Left lobe of liver (tissue), 2 donors: ENCODE results near the gene CKLF. TPM values are rescaled to one million over a fixed set of nuclear protein-coding genes. Genes with fewer than 3 reads are reported as not detected.
"Not testable (repeated sequence)": the region's sequence is repeated elsewhere in the genome, so short reads cannot be mapped to it uniquely, and the experiment has no call there.

Experiments
- ATAC-seq: fragments of 200-7000 bp; cut with Tn5 transposase; one replicate; pipeline ENCODE4 v1.9.1; 2020; ENCODE audit warnings: mild to moderate bottlenecking, moderate library complexity
- DNase-seq: peaks from one replicate; pipeline ENCODE4 v3.0.0-alpha.2; 2020; ENCODE audit warnings: low spot score
- total RNA-seq: library from RNA; stranded (reverse); gene quantifications from one replicate; pipeline ENCODE4 v1.2.1, GENCODE V29; 2021
- donor health status: DM: no; HTN: no; CAD: no; lungs with moderate emphysema.
- donor health status: DM: no; HTN: yes; CAD: no.

Gene CKLF
- total RNA-seq, 1 donor from 2014 or later = 10.5 TPM

- no peak for ATAC-seq
Observed at GRCh38 chr16:66590322-66590721, 37.9 kb downstream of the CKLF start.

GRCh38 chr16:66591018-66591417 lies 38.6 kb downstream of the CKLF start:
- no peak for DNase-seq
- ATAC-seq = no peak

More at GRCh38 chr16:66590322-66590721, 37.9 kb downstream of the CKLF start:
- no peak for DNase-seq

DNA sequence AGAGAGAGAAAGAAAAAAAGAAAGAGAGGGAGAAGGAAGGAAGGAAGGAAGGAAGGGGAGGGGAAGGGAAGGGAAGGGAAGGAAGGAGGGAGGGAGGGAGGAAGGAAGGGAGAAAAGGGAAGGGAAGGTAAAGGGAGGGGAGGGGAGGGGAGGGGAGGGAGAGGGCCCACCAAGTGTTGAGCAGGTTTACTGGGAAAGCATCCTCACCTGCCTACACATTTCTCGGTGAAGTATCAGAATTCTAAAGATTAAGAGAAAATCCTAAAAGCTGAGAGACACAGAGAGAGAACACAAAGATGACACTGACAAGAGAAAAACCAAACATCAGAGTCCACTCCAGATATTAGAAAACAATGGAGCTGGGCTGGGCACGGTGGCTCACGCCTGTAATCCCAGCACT lies 39.9 kb downstream of the CKLF start:
- no peak for ATAC-seq
- no peak for DNase-seq

DNA sequence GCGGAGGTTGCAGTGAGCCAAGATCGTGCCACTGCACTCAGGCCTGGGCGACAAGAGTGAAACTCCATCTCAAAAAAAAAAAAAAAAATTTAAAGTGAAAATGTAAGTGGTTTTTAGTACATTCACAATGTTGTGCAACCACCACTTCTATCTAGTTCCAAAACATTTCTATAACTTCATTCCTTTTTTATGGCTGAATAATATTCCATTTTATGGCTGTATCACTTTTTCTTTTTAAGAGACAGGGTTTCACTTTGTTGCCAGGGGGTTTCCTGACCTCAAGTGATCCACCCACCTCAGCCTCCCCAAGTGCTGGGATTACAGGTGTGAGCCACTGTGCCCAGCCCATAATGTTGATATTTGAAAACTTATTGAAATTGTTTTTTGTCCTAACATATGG lies 40.4 kb downstream of the CKLF start:
- DNase-seq (no peak), ATAC-seq (no peak)

DNA sequence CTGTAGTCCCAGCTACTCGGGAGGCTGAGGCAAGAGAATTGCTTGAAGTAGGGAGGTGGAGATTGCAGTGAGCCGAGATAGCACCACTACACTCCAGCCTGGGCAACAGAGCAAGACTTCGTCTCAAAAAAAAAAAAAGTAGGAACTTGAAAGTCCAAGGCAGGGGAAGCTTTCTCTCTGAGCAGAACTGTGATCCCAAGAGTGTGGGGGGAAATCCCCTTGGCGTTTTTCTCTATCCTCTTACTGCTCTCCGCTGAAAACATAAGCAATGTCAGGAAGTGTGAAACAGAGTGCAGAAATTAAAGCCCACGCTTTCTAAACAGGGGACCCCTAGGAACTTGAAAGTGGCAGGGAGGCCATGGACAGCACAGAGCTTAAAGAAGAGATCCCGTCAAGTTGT lies 42.4 kb downstream of the CKLF start:
- no peak for ATAC-seq
- no peak for DNase-seq

- DNase-seq, ATAC-seq: not testable (repeated sequence)
Observed at GRCh38 chr16:66596559-66596958, 44.2 kb downstream of the CKLF start.

- ATAC-seq = no peak
Observed at GRCh38 chr16:66596986-66597848, 44.8 kb downstream of the CKLF start.

DNA sequence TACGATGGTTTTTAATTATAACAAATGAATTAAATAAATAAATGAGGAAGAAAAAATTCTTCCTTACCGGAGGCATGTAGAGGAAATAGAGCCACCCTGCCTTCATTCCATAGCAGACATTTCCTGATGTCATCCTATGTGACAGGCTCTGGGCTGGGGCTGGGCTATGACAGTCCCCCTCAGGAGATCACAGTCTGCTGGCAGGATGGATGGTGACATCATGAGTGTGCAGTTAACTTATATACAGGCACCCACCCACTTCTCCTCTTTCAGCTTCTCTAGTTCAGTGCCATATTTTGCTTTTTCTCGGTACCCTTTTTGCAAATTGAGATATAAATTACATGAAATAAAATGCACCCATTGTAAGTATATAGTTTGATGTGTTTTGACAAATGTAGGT lies 45.7 kb downstream of the CKLF start:
- no peak for ATAC-seq

More at GRCh38 chr16:66596986-66597848, 44.8 kb downstream of the CKLF start:
- no peak for DNase-seq

GRCh38 chr16:66599726-66600125 lies 47.4 kb downstream of the CKLF start:
- DNase-seq = no peak
- ATAC-seq = no peak

More for the DNA sequence above, 45.7 kb downstream of the CKLF start:
- no peak for DNase-seq

DNA sequence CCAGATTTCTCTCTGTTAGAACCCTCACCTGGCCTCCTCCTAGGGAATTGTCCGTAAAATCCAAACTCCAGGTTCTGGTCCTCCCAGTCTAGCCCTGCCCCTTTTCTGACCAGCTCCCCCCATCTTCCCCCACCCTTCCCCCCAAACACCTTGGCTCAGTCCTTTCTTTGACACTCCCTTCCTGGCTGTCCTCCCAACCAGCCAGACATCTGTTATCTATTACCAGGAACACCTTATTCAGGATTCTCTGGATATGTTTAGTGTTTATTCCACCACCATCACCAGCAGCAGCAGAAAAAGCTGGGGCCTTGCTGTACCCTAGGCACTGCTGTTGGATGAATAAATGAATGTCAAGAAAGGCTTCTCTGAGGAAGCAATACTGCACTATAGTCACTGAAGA lies 48.1 kb downstream of the CKLF start:
- DNase-seq (no peak), ATAC-seq (no peak)

DNA sequence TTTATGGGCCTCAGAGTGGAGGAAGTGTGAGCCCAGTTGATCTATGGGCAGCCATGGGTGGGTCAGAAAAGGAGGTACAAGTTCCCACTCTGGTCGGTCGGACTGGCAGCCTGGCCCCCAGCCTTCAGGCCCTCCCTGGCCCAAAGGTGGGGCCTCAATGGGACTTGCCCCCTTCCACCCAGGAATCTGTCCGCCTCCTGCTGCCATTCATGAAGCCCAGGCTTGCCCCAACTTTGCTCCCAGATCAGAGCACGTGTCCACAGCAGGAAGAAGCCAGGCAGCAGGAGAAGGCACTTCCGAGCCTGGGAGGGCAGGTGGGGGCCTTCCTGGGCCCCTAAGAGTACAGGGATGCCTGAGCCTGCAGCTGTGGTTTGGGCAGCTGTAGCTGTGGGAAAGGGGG lies 49.1 kb downstream of the CKLF start:
- DNase-seq (no peak), ATAC-seq (no peak)

- no peak for DNase-seq
- peak; percentile 7 for ATAC-seq
Observed at GRCh38 chr16:66603537-66604375, 51.4 kb downstream of the CKLF start.

GRCh38 chr16:66604376-66605176 lies 52.2 kb downstream of the CKLF start, which contains the start of gene CMTM3:
TSS of gene CMTM3 (plus strand) at chr16:66604704. CDS start at chr16:66604806, 102 bp downstream.
- DNase-seq = peak; percentile 59
- peak; percentile 72 for ATAC-seq

GRCh38 chr16:66605177-66605978 lies 53.0 kb downstream of the CKLF start:
- peak; percentile 27 for ATAC-seq
- no peak for DNase-seq

- DNase-seq (no peak), ATAC-seq (no peak)
Observed at GRCh38 chr16:66605979-66606751, 53.8 kb downstream of the CKLF start.

GRCh38 chr16:66608241-66609138 lies 56.1 kb downstream of the CKLF start:
- DNase-seq (peak; percentile 86), ATAC-seq (peak; percentile 89)

DNA sequence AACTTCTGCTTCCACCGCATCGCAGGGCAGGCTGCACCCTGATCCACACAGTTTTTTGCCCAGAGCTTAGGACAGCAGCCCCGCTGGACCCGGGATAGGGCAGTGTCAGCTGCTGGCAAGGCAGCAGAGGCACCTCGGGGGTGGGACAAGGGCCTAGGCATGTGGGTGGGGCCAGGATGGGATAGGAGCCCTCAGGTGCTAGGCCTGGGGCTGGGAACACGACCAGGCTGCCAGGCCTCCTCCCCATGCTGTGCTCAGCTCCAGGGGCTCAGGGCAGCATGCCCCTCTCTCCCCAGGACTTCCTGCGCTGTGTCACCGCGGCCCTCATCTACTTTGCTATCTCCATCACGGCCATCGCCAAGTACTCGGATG lies 56.7 kb downstream of the CKLF start:
- ATAC-seq = no peak
- DNase-seq = no peak

- DNase-seq = no peak
- ATAC-seq = no peak
Observed at GRCh38 chr16:66610111-66610820, 57.9 kb downstream of the CKLF start.
